SK-MEL-5 (cell line): ENCODE data around the gene FSD1. TPM values are rescaled to one million over a fixed set of nuclear protein-coding genes. Genes with fewer than 3 reads are reported as not detected.
"Not testable (repeated sequence)": the region's sequence is repeated elsewhere in the genome, so short reads cannot be mapped to it uniquely, and the experiment has no call there.

Experiments used
- DNase-seq: peaks from one replicate; pipeline ENCODE4 v3.0.0-alpha.2; 2016; ENCODE audit warnings: low read depth, low spot score
- in situ Hi-C: cut with HindIII; loops from 2 replicates; pipeline ENCODE4 v1.10.0; 2016; ENCODE audit warnings: low sequenced_read_pairs, high pct_unique_total_duplicates, low pct_unique_long_range_greater_than_20kb
- polyA plus RNA-seq, 2 experiments: library from polyadenylated mRNA; depleted of rRNA; stranded (reverse); fragments of >200 nt; gene quantifications; 2 replicates each; pipeline ENCODE4 v1.2.3, GENCODE V29; 2015
- total RNA-seq: library from RNA; depleted of rRNA; stranded (reverse); fragments of >200 nt; shearing (Covaris generic); gene quantifications from 2 replicates; pipeline ENCODE4 v1.2.3, GENCODE V29; 2014; rRNA removed

FSD1 gene
- total RNA-seq = 2.7 and 2.8 TPM in 2 replicates
- 5.5 and 6.0 TPM in 2 replicates for polyA plus RNA-seq (2015; cell fraction: cytosol; rRNA removed)
- 10.6 and 16.4 TPM in 2 replicates for polyA plus RNA-seq (2015; cell fraction: nucleus; rRNA removed)

GRCh38 chr19:4304538-4305256 lies at the start of gene FSD1:
TSS of gene FSD1 (plus strand) at chr19:4304598. CDS start at chr19:4304747, 149 bp downstream.
- DNase-seq = peak; percentile 55
- in situ Hi-C loops = no loop called here

GRCh38 chr19:4256563-4256962 lies 47.8 kb upstream of the FSD1 start:
- in situ Hi-C loops = no loop called here
- DNase-seq = no peak

GRCh38 chr19:4257025-4257424 lies 47.4 kb upstream of the FSD1 start:
- DNase-seq = no peak
- in situ Hi-C loops = no loop called here

- DNase-seq = no peak
- in situ Hi-C loops = no loop called here
These were observed 46.2 kb upstream of the FSD1 start for GRCh38 chr19:4258181-4258580.

GRCh38 chr19:4260613-4261191 lies 43.7 kb upstream of the FSD1 start:
- in situ Hi-C loops = no loop called here
- no peak for DNase-seq

GRCh38 chr19:4264812-4265211 lies 39.6 kb upstream of the FSD1 start:
- in situ Hi-C loops = no loop called here
- no peak for DNase-seq

- in situ Hi-C loops = no loop called here
- no peak for DNase-seq
These were observed 38.0 kb upstream of the FSD1 start for GRCh38 chr19:4266253-4267000.

GRCh38 chr19:4267101-4267900 lies 37.1 kb upstream of the FSD1 start:
- DNase-seq = peak; percentile 83
- in situ Hi-C loops = no loop called here

- no peak for DNase-seq
- in situ Hi-C loops = no loop called here
These were observed 36.2 kb upstream of the FSD1 start for GRCh38 chr19:4267901-4268815.

GRCh38 chr19:4268816-4269430 lies 35.5 kb upstream of the FSD1 start:
- in situ Hi-C loops = no loop called here
- no peak for DNase-seq

- no peak for DNase-seq
- in situ Hi-C loops = no loop called here
These were observed 31.5 kb upstream of the FSD1 start for GRCh38 chr19:4272894-4273293.

- DNase-seq, in situ Hi-C loops: not testable (repeated sequence)
These were observed 30.1 kb upstream of the FSD1 start for GRCh38 chr19:4274321-4274686.

GRCh38 chr19:4277191-4277696 lies 27.2 kb upstream of the FSD1 start:
- in situ Hi-C loops = no loop called here
- DNase-seq = no peak

GRCh38 chr19:4278010-4278409 lies 26.4 kb upstream of the FSD1 start:
- in situ Hi-C loops = no loop called here
- no peak for DNase-seq

- DNase-seq = no peak
- in situ Hi-C loops = no loop called here
These were observed 25.8 kb upstream of the FSD1 start, which contains the start of gene SHD for GRCh38 chr19:4278419-4279266. TSS of gene SHD (plus strand) at chr19:4279266. CDS start at chr19:4280064, 798 bp downstream.

GRCh38 chr19:4279267-4279529 lies 25.2 kb upstream of the FSD1 start:
- no peak for DNase-seq
- in situ Hi-C loops = no loop called here
